C4-2B (cell line): Measurements from ENCODE around the gene ANXA6.

Experiments used
- H3K27ac ChIP-seq: fragments of 450-650 bp; 2 replicates; pipeline ENCODE4 v1.5.1; 2017
- CTCF ChIP-seq: fragments of 450-650 bp; conservative IDR thresholded peaks from 2 replicates; pipeline ENCODE4 v1.5.1; 2017; ENCODE audit warnings: mild to moderate bottlenecking
- ZFX ChIP-seq: fragments of 450-650 bp; IDR thresholded peaks from 2 replicates; pipeline ENCODE4 v1.6.1; 2017

Gene ANXA6

DNA sequence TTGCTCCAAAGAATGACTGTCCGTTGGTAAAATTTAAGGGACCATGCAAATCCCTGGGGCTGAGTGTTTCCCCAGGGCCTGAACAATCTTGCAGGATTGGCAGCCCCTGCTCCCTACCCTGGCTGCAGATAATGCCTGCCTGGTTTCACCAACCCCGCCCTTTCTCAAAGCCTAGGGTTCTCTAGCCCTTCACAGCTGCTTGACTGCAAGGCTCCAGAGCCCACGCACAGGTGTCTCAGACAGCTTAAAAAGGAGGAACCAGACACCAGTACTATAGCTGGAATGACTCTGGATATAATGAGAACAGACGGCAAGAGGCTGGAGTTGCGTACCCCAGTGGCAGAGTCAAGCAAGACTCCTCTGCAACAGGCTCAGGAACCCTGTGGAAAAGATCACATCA is 51.5 kb downstream of the ANXA6 start:
- TF ChIP-seq ZFX (no peak), CTCF (no peak)
- no peak overlapping the region for H3K27ac ChIP-seq

- H3K27ac ChIP-seq = no peak overlapping the region
- TF ChIP-seq CTCF (no peak), ZFX (no peak)
Measured at GRCh38 chr5:151105561-151105960, 52.0 kb downstream of the ANXA6 start.

DNA sequence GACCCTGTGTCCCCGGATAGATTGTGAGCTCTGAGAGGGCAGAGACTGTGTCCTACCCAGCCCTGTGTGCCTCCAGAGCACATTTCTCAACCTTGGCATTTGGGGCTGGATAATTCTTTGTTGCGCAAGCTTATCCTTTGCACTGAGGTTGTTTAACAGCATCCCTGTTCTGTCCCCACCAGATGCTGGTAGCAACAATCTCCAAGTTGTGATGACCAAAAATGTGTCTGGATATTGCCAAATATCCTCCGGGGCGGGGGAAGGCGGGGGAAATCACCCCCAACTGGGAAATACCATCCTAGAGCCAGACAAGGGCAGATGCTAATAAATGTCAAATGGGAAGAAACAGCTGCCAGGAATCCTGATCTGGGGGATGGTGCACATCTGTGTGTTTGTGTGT is 52.8 kb downstream of the ANXA6 start:
- H3K27ac ChIP-seq = no peak overlapping the region
- TF ChIP-seq ZFX (no peak), CTCF (no peak)

- no peak overlapping the region for H3K27ac ChIP-seq
- no peak for TF ChIP-seq CTCF
- no peak for TF ChIP-seq ZFX
Measured at GRCh38 chr5:151101746-151102145, 55.8 kb downstream of the ANXA6 start.

GRCh38 chr5:151101151-151101550 is 56.4 kb downstream of the ANXA6 start:
- H3K27ac ChIP-seq = no peak overlapping the region

DNA sequence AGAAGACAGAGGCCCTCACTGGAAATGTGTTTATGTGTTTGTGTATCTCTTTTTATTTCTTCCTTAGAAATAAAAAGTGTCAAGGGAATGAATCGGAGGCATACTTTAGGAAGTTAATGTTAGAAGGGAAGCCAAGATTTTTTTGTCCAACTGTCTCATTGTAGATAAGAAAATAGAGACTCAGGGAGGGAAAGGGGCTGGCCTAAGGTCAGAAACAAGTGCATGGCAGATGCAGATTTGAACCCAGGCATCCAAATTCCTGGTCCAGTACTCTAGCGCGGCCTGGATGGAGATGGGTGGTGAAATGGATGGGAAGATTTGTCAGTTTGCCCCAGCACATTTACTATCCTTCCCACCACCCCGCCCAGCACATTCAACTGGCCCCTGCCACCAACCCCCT is 56.9 kb downstream of the ANXA6 start:
- TF ChIP-seq ZFX (no peak), CTCF (no peak)
- H3K27ac ChIP-seq = no peak overlapping the region

More at GRCh38 chr5:151101151-151101550, 56.4 kb downstream of the ANXA6 start:
- TF ChIP-seq CTCF (no peak), ZFX (no peak)

- no peak overlapping the region for H3K27ac ChIP-seq
Measured at GRCh38 chr5:151098768-151099121, 58.8 kb downstream of the ANXA6 start.

More at GRCh38 chr5:151098768-151099121, 58.8 kb downstream of the ANXA6 start:
- TF ChIP-seq CTCF = no peak
- TF ChIP-seq ZFX = no peak
